Mesenteric fat pad (tissue), 1 donor: ENCODE data around the gene ATG9B. TPM values are rescaled to one million over a fixed set of nuclear protein-coding genes. Genes with fewer than 3 reads are reported as not detected.
"Not testable (repeated sequence)": the region's sequence is repeated elsewhere in the genome, so short reads cannot be mapped to it uniquely, and the experiment has no call there.

Source experiments
- DNase-seq: peaks from one replicate; pipeline ENCODE4 v3.0.0-alpha.2; 2020; ENCODE audit warnings: low spot score
- total RNA-seq: library from RNA; stranded (reverse); fragmentation: NEBNext Ultra II Directional; extraction: Animal tissue kit (Norgen Biotek cat#: 25700); gene quantifications from one replicate; pipeline ENCODE4 v1.2.1, GENCODE V29; 2021
- donor health status: DM: yes; HTN: yes; CAD: no.

Gene ATG9B
- total RNA-seq, 1 donor from 2014 or later: not detected

DNA sequence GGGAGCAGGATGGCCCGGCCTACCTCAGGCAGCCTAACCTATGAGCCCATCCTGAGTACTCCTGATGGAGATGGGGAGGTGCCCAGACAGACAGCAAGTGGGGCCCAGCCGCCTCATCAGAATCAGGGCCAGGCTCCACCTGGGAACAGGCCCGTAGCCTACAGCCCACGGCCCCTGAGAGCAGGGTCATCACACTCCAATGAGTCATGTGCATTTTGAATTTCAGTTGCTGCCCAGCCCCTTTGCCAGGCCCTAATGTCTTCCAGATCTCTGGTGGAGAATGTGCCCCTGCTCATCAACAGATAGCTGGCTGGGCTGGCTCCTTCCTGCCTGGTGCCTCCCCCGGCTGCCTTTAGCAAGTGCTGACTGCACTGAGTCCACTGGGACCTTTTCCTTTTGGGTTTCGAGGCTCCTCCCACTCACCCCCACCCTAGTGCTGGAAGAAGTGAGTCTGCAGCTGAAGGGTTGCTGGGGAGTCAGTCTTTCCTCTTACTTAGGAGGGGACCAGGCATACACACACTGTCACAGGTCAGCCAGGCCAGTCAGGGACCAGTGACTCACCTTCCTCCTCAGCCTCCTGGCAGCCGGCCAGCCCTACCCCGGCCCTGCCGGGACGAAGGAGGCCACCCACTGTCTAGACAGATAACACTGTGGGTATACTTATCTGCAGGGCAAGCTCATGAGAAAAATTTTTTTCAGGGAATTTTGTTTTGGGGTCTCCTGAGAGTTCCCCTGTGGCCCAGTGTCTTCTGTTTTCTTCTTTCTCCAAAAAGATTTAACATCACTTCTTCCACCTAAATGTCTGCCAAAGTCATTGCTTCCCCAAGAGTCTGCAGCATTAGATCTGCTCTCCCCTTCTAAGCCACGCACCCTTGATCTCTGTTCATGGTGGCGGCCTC is 14.9 kb upstream of the ATG9B start:
- DNase-seq: peak; percentile 94

DNA sequence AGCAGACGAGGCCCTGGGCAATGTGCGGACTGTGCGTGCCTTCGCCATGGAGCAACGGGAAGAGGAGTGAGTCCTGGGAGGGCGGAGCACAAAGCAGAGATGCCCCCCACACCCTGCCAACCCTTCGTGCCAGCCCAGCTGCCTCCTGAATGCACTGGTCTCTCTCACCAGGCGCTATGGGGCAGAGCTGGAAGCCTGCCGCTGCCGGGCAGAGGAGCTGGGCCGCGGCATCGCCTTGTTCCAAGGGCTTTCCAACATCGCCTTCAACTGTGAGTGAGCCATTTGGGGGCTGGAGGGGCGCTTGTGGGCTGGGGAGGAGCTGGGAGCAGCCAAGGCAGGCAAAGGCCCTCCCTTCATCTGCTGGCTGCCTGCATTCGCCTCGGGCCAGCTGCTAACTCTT is 11.6 kb upstream of the ATG9B start:
- no peak for DNase-seq

DNA sequence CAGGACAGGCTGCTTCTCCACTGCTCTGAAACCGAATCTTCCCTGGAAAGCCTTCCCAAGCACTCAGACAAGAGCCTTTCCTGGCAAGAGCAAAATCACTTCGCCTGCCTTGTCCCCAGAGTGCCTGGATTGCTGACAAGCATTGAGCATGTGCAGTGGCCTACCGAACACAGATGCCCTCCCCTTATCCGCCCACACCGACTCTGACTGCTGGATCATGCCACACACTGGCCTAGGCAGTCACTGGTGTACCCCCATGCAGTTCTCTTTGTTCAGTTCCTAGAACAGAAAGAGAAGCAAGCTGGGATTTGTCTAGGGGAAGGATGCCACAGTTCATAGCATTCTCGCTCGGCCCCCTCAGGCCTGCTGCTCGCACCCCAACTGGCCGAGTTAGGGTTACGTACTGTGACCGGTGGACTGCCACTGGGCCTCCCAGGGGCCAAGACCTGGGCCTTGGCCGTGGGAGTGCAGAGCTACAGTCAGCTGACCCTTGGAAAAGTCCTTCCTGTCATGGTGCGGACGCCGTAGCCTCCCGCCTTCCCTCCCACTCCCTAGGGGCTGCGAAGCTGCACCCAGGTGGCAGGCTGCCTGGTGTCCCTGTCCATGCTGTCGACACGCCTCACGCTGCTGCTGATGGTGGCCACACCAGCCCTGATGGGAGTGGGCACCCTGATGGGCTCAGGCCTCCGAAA is 10.9 kb upstream of the ATG9B start:
- DNase-seq: no peak

DNA sequence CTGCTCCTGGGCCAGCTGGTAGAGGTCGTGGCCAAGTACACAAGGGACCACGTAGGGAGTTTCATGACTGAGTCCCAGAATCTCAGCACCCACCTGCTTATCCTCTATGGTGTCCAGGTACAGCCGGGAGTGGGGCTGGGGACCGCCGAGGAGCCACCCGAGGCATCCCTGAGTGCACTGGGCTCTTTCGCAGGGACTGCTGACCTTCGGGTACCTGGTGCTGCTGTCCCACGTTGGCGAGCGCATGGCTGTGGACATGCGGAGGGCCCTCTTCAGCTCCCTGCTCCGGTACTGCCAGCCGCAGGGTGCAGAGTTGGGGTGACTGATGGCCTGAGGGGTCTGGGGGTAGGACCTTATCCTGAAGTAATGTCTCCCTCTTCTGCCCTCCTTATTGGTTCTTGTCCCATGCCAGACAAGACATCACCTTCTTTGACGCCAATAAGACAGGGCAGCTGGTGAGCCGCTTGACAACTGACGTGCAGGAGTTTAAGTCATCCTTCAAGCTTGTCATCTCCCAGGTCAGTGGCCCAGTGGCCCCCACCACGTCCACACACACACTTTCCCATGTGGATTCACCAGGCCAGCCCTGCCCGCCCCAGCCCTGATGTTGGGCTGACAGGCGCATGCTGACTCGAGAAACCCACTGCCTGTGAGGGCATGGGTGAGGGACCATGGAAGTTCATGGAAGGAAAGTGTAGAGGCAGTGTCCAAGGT is 10.2 kb upstream of the ATG9B start:
- DNase-seq: no peak

DNA sequence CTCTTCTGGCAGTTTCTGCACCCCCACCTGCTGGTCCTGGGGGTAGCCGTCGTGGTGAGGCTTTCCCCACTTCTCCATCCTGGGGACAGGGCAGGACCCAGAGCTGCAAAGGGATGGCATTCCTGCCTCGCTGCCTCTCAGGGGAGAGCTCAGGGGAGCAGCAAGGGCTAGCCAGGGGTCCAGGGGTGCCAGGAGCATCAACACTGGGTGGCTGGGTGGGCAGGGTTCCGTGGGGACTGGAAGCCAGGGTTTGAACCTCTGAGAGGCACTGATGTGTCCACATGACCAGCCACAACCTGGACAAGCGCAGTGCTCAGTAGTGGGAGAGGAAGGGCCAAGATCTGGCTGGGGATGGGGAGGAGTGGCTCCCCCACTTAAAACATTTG is 9.6 kb upstream of the ATG9B start:
- no peak for DNase-seq

DNA sequence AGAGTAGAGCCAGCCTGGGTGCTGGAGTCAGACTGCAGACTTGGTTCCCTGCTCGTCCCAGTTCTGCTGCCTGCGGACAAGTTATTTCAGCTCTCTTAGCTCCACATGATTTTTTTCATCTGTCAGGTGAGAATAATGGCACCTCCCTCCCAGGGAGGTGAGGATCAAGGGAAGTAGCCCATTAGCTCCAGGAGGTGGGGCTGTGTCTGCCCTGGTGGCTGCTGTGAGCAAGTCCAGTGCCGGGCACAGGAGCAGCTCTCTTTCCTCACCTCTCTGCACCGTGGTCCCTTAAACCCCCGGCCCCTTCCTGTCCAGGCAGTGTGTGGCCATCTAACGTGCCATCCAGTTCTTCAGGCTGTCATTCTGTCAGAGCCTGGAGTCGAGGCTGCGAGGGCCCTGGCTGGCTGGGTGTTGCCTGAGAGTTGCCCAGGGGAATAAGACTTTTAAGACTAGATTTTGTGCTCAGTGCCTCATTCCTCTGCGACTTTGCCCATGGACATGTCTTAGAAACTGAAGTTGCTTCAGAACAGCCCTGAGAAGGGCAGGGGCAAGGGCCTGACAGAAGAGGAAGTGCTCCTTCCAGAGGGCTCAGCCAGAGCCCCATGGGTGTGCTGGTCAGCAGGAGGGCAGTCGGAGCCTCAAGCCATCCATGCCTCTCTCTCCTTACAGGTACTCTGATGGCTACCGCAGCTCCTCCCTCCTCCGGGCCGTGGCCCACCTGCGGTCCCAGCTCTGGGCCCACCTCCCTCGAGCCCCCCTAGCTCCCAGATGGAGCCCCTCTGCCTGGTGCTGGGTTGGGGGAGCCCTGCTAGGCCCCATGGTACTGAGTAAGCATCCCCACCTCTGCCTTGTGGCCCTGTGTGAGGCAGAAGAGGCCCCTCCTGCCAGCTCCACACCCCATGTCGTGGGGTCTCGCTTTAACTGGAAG is 8.9 kb upstream of the ATG9B start:
- DNase-seq: no peak

DNA sequence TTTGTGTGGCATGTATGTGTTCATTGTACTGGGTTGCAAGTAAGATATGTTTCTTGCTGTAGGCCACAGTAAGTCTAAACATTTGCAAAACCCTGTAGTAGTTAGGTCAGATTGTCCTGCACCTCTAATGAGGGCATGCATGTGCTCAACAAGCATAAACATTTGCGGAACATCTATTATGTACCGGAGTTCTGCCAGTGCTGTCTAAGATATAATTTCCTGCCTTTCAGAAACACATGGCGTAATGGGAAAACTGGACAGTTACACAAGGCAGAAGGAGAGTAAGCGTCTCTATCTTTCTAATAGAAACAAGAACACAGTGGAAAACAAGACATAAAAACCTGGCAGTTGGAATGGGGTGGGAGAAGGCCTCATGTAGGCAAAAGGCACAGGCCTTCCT is 6.7 kb upstream of the ATG9B start:
- no peak for DNase-seq

DNA sequence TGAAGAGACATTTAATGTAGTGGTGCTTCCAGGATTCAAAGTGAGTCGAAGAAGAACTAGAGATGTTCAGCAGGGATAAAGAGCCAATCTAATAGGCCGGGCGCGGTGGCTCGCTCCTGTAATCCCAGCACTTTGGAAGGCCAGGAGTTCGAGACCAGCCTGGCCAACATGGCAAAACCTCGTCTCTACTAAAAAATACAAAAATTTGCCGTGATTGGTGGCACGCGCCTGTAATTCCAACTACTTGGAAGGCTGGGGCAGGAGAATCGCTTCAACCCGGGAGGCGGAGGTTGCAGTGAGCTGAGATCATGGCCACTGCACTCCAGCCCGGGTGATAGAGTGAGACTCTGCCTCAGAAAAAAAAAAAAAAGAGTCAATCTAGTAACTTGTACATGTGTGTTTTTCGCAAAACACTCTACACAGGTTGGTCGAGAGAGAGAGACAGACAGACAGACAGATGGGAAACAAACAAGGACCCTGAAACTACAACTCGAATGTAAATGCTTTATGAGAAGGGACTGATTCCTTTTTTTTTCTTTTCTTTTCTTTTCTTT is 4.7 kb upstream of the ATG9B start:
- DNase-seq: no peak

DNA sequence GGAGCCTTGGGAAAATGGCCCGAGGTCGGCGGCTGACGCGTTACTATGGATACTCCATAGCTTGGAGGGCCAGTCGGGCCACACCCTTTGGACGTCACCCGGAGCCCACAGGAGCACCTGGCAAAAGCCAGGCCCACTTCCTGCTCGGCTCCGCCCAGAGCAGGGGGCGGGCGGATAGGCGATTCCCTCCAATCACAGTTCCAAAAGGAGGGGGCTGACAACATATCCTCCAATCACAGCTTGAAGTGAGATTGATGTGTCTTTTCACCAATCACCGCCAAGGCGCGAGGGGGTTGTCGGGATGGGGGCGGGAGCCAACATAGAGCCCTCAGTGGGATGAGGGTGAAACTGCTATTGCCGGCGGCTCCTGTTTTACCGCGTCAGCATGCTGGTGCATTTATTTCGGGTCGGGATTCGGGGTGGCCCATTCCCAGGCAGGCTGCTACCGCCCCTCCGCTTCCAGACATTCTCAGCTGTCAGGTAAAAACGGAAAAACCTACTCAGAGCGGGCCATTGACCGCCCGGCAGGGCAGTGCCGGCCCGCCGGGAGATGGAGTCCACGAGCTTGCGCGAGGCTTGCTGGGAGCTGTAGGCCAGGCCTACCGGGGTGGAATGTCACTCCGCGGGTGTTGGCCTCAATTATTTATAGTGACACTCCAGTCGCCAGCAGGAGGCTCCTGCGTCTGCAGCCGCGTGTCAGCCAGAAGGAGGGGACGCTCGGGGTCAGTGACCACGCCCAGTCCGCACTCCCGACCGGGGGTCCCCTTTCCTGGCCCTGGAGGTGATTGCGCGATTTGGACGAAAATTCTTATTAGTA is 4.0 kb upstream of the ATG9B start, which contains the start of gene ABCB8:
Gene ABCB8 (plus strand): TSS at position 320 of the 817 bp plus-strand sequence. CDS start 66 bp downstream, at position 386.
- peak; percentile 96 for DNase-seq

DNA sequence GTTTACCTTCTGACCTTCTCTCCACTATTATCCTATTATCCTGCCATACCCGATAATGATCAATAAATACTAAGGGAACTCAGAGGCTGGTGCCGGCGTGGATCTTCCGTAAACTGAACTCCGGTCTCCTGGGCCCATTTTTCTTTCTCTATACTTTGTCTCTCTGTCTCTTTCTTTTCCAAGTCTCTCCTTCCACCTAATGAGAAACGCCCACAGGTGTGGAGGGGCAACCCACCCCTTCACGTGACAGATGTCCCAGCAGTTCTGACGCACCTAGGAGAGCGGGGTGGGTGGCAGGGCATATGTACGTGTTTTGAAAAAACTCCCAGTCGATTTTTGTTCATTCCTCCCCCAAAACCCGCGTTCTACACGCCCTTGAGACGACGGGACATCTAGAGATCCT is 3.4 kb upstream of the ATG9B start:
- not testable (repeated sequence) for DNase-seq

DNA sequence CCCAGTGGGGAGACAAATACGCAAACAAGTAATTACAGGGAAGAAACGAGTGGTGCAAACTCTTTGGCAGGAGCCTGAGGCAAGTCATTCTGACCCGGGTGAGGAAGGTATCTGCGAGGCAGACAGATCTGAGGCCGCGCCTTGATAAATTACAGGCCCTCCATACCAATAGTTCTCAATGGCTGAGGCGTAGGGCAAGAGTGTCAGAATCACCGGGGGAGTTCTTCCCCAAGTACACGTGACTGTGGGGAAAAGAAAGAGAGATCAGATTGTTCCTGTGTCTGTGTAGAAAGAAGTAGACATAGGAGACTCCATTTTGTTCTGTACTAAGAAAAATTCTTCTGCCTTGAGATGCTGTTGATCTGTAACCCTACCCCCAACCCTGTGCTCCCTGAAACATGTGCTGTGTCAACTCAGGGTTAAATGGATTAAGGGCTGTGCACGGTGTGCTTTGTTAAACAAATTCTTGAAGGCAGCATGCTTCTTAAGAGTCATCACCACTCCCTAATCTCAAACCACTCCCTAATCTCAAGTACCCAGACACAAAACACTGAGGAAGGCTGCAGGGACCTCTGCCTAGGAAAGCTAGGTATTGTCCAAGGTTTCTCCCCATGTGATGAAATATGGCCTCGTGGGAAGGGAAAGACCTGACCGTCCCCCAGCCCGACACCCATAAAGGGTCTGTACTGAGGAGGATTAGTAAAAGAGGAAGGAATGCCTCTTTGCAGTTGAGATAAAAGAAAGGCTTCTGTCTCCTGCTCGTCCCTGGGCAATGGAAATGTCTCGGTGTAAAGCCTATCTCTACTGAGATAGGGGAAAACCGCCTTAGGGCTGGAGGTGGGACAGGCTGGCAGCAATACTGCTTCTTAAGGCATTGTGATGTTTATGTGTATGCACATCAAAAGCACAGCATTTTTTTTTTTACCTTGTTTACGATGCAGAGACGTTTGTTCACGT is 2.8 kb upstream of the ATG9B start:
- DNase-seq: not testable (repeated sequence)

DNA sequence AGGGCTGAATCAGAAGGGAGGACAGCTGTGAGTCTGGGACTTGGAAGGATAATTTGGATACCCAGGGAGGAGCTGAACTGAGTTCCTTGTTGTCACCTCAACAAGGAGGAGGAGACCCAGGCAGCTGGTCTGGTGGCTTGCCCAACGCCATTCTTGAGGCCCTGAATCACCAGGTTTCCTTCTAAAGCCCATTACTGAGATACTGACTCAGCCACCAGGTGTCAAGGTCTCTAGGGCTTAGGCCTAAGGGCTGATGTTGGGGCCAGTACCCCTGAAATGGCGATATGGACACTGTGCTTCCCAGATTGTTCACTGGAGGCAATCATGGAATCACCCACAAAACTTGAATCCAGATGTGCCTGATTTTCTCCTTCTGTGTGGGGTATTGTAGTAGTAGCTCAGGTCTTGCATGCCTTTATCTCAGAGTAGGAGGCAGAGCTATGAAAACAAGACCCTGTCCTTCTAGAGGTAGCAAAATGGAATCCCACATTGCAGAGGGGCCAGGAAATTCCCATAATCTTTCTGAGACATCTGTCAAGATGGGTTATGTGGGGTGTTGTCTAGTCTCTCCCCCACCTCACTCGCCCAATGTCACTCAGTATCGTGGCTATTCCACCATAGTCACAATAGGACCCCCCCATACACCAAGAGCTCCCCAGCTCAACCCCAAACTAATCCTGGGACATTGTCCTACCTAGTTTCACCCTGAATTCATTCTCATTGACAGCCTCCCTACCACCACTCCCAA is 1.8 kb upstream of the ATG9B start:
- no peak for DNase-seq

DNA sequence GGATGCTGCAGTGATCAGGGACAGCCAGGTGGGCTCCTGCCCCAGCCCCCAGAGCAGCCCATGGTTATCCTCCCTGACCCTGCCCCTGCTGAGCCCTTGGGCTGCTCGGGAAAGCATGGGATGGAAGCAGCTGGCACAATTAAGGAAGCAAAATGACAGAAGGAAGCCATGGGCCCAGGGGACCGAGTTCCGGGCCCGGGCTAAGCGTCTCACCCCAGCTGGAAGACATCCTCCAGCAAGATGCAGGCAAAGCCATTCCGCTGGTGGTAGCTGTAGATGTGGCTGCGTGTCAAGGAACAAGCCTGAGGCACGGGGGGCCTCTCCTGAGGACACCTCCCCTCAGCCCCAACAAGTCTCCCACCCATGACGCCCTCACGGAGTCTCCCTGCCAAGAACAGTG is 1.1 kb downstream of the ATG9B start:
- no peak for DNase-seq

DNA sequence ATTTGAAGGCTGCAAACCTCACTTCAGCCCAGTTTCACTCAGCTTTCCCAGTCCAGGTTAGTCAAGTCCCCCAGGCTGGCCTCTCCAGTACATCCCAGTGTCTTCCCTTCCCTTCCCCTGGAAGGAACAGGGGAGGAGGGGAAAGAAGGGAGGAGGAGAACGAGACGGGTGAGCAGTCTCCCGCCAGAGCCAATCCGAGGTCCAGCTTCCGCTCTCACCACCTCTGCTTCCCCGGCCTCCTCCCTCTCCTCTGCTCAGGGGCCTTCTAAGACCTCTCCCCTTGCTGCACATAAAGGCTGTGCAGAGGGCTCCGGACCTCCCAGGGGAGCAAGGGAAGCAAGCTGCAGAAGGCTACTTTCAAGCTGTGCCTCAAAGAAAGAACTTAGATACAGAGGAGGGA is 4.1 kb downstream of the ATG9B start:
- DNase-seq: no peak

DNA sequence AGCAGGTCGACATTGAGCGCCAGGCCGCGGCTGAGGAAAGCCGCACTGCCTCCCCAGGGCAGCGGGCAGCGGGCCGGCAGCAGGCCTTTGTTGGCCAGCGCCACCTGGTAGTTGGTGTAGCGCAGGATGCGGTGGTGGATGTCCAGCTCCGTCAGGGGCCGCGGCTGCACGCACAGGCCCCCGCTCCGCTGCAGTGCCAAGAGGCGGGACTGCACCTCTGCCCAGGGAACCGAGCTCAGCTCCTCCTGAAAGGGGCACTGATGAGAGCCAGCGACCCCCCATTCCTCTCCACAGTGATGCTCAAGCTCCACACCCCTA is 5.2 kb downstream of the ATG9B start:
- no peak for DNase-seq

DNA sequence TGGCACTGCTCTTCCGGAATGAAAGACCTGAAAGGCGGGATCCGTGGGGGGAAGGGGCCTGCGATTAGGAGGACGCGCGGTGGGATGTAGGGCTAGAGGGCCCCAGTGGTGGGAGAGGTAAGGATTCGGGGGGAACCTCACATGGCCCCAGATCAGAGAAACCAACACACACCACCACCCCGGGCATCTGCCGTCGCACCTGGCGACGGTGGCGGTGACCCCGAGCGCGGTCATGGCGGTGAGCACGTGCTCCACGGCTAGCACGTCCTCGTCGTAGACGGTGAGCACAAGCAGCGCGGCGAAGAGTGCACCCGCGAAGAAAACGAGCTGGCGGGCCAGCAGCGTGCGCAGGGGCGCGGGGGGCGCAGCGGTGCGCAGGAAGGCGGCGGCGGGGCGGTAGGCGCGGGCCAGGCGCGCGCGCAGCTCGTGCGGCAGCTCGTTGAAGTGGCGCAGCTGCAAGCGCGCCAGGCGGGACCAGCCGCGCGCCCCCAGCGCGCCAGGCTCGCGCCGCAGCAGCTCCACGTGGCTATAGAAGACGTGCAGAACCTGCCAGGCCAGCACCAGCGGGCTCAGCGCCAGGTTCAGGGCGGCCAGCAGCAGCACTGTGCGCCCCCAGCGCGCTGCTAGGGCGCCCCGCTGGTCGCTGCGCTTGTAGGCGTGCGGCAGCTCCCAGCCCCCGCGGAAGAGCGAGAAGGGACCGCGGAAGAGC is 5.7 kb downstream of the ATG9B start:
- no peak for DNase-seq

DNA sequence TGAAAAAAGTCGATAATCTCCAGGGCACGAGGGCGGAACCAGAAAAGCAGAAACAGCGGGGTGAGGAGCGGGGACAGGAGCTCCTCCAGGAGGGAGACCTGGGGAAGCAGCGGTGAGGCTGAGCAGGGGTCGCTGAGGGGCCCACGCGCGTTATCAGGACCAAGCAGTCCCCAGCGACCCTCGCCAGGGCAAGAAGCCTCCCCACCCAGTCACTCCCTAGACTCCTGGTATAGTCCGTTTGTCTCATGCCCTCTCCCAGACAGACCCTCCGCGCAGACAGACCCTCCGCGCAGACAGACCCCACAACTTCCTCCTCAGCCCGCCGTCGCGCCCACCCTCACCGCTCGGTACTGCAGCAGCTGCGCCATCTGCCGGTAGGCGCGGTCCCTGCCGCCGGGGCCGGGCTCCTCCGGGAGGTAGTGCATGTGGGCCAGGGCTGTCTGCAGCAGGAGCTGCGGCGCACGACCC is 6.3 kb downstream of the ATG9B start:
- DNase-seq: no peak
